HepG2 (cell line): ENCODE measurements around the gene OAS2. TPM values are rescaled to one million over a fixed set of nuclear protein-coding genes. Genes with fewer than 3 reads are reported as not detected.
A peak's percentile ranks its signal among the peaks of the same experiment; 100 is the strongest.

Experiments
- GZF1 ChIP-seq: sonication (generic); formaldehyde crosslinking; IDR thresholded peaks from 2 replicates; pipeline ENCODE4 v1.5.1; 2020; ENCODE audit warnings: mild to moderate bottlenecking, missing genetic modification reagents
- IRF2 ChIP-seq: IDR thresholded peaks from 2 replicates; pipeline ENCODE4 v1.6.1; 2018; ENCODE audit warnings: missing genetic modification reagents, missing compliant biosample characterization
- KDM4B ChIP-seq: sonication (generic); formaldehyde crosslinking; IDR thresholded peaks from 2 replicates; pipeline ENCODE4 v1.4.0; 2020; ENCODE audit warnings: missing genetic modification reagents
- MXD3 ChIP-seq: IDR thresholded peaks from 2 replicates; pipeline ENCODE4 v1.6.1; 2016; ENCODE audit warnings: mild to moderate bottlenecking, missing biosample characterization, missing genetic modification reagents
- NR2F6 ChIP-seq, 2 experiments: IDR thresholded peaks; 2 replicates each; pipeline ENCODE4 v1.6.1; 2016; ENCODE audit warnings: antibody characterized with exemption in 1 of 2, mild to moderate bottlenecking in 1 of 2
- RFXAP ChIP-seq: sonication (generic); formaldehyde crosslinking; IDR thresholded peaks from 2 replicates; pipeline ENCODE4 v1.4.0; 2020; ENCODE audit warnings: missing genetic modification reagents, borderline replicate concordance
- SNAI1 ChIP-seq: sonication (generic); formaldehyde crosslinking; IDR thresholded peaks from 2 replicates; pipeline ENCODE4 v1.5.0; 2020; ENCODE audit warnings: mild to moderate bottlenecking, missing genetic modification reagents, borderline replicate concordance
- ZBTB10 ChIP-seq: sonication (generic); formaldehyde crosslinking; IDR thresholded peaks from 2 replicates; pipeline ENCODE4 v1.4.0; 2020; ENCODE audit warnings: missing genetic modification reagents, borderline replicate concordance
- ZIK1 ChIP-seq: sonication (generic); formaldehyde crosslinking; IDR thresholded peaks from 2 replicates; pipeline ENCODE4 v1.5.0; 2020; ENCODE audit warnings: mild to moderate bottlenecking, low read depth, missing genetic modification reagents, borderline replicate concordance
- ZNF570 ChIP-seq: sonication (generic); formaldehyde crosslinking; IDR thresholded peaks from 2 replicates; pipeline ENCODE4 v1.4.0; 2020; ENCODE audit warnings: mild to moderate bottlenecking, missing genetic modification reagents, borderline replicate concordance
- ZSCAN12 ChIP-seq: sonication (generic); formaldehyde crosslinking; IDR thresholded peaks from 2 replicates; pipeline ENCODE4 v1.9.0; 2021; ENCODE audit warnings: mild to moderate bottlenecking, missing genetic modification reagents
- polyA plus RNA-seq, 8 experiments: library from polyadenylated mRNA; depleted of rRNA in 3 of 8; stranded (reverse) in 7 of 8; unstranded in 1 of 8; fragments of >200 nt; fragmentation: Illumina TruSeq in 4 of 8; extraction: Trizol in 4 of 8; gene quantifications; 2 replicates each; pipeline versions ENCODE4 v1.2.1 to v1.2.3, GENCODE V29; 2011 to 2016; ENCODE audit warnings: low read depth in 4 of 8, missing spikeins in 1 of 8, mixed read lengths in 1 of 8; ENCODE audit not compliant: insufficient read depth in 1 of 8
- total RNA-seq, 5 experiments: library from RNA; depleted of rRNA; stranded (reverse); fragments of >200 nt; fragmentation: Illumina TruSeq; extraction: Trizol; gene quantifications; 2 replicates each; pipeline ENCODE4 v1.2.3, GENCODE V29; 2016; ENCODE audit warnings: low read depth in 1 of 5
- TF ChIP-seq, protein P1 (sequence below): sonication (generic); formaldehyde crosslinking; IDR thresholded peaks from 2 replicates; pipeline ENCODE4 v1.9.0; 2021; ENCODE audit warnings: mild to moderate bottlenecking, missing genetic modification reagents
- TF ChIP-seq, protein P2 (sequence below): sonication (generic); formaldehyde crosslinking; IDR thresholded peaks from 2 replicates; pipeline ENCODE4 v1.4.0; 2020; ENCODE audit warnings: missing genetic modification reagents

The OAS2 gene
- total and polyA plus RNA-seq, 2 of the 13 experiments (the other 11 are each of a cell fraction or from before 2014, with no cell fraction given) = 0.05 to 0.24 TPM

DNA sequence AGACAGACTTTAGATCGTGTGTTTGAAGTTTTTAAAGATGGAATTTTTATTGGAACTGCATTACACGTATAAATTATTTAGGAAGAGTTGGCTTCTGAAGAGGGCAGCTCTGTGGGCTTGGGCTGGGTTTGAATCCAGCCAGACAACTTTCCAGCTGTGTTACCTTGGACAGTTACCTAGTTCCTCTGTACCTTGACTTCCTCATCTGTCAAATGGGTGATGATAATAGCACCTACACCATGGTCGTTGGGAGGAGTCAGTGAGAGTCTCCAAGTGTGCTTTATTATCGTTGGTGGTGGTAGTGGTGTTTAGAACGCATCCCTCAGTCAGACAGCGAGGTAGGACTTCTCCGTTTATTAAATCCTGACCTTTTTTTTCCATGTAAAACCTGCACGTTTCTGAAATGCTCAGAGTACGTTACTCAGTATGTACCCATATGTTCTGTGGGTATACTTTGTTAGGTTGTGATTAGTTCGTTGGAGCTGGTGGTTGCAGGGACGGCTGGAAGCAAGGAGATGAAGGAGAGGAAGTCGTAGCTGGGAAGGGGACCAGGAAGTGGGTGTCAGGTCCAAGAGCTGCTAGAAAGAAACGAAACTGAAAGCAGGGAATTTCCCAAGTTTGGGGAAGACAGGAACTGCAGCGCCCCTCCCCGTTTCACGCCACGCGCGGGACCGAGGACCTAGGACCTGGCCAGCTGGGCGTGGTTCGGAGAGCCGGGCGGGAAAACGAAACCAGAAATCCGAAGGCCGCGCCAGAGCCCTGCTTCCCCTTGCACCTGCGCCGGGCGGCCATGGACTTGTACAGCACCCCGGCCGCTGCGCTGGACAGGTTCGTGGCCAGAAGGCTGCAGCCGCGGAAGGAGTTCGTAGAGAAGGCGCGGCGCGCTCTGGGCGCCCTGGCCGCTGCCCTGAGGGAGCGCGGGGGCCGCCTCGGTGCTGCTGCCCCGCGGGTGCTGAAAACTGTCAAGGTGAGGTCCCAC lies 40.3 kb upstream of the OAS2 start, which contains the start of gene OAS3 (continued):
- TF ChIP-seq, protein P1, sequence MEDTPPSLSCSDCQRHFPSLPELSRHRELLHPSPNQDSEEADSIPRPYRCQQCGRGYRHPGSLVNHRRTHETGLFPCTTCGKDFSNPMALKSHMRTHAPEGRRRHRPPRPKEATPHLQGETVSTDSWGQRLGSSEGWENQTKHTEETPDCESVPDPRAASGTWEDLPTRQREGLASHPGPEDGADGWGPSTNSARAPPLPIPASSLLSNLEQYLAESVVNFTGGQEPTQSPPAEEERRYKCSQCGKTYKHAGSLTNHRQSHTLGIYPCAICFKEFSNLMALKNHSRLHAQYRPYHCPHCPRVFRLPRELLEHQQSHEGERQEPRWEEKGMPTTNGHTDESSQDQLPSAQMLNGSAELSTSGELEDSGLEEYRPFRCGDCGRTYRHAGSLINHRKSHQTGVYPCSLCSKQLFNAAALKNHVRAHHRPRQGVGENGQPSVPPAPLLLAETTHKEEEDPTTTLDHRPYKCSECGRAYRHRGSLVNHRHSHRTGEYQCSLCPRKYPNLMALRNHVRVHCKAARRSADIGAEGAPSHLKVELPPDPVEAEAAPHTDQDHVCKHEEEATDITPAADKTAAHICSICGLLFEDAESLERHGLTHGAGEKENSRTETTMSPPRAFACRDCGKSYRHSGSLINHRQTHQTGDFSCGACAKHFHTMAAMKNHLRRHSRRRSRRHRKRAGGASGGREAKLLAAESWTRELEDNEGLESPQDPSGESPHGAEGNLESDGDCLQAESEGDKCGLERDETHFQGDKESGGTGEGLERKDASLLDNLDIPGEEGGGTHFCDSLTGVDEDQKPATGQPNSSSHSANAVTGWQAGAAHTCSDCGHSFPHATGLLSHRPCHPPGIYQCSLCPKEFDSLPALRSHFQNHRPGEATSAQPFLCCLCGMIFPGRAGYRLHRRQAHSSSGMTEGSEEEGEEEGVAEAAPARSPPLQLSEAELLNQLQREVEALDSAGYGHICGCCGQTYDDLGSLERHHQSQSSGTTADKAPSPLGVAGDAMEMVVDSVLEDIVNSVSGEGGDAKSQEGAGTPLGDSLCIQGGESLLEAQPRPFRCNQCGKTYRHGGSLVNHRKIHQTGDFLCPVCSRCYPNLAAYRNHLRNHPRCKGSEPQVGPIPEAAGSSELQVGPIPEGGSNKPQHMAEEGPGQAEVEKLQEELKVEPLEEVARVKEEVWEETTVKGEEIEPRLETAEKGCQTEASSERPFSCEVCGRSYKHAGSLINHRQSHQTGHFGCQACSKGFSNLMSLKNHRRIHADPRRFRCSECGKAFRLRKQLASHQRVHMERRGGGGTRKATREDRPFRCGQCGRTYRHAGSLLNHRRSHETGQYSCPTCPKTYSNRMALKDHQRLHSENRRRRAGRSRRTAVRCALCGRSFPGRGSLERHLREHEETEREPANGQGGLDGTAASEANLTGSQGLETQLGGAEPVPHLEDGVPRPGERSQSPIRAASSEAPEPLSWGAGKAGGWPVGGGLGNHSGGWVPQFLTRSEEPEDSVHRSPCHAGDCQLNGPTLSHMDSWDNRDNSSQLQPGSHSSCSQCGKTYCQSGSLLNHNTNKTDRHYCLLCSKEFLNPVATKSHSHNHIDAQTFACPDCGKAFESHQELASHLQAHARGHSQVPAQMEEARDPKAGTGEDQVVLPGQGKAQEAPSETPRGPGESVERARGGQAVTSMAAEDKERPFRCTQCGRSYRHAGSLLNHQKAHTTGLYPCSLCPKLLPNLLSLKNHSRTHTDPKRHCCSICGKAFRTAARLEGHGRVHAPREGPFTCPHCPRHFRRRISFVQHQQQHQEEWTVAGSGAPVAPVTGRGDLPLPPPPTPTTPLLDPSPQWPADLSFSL (CRISPR knock-in tag) = 0 out of 2 replicates have a peak, but pooled peaks have one; percentile 9
- no peak for TF ChIP-seq NR2F6 (IDR thresholded peaks at IDR 0.05)
- TF ChIP-seq NR2F6 (CRISPR knock-in tag; IDR thresholded peaks at IDR 0.05) = peak; percentile 23; the same call in 1 of the 2 replicates
- TF ChIP-seq ZIK1 (CRISPR knock-in tag) = no peak
- peak; percentile 51; the same call in 1 of the 2 replicates for TF ChIP-seq MXD3 (CRISPR knock-in tag)
- TF ChIP-seq IRF2 (CRISPR knock-in tag) = peak; percentile 100
- no peak for TF ChIP-seq KDM4B (CRISPR knock-in tag)
- TF ChIP-seq GZF1 (CRISPR knock-in tag) = no peak
- no peak for TF ChIP-seq RFXAP (CRISPR knock-in tag)
- TF ChIP-seq, protein P2, sequence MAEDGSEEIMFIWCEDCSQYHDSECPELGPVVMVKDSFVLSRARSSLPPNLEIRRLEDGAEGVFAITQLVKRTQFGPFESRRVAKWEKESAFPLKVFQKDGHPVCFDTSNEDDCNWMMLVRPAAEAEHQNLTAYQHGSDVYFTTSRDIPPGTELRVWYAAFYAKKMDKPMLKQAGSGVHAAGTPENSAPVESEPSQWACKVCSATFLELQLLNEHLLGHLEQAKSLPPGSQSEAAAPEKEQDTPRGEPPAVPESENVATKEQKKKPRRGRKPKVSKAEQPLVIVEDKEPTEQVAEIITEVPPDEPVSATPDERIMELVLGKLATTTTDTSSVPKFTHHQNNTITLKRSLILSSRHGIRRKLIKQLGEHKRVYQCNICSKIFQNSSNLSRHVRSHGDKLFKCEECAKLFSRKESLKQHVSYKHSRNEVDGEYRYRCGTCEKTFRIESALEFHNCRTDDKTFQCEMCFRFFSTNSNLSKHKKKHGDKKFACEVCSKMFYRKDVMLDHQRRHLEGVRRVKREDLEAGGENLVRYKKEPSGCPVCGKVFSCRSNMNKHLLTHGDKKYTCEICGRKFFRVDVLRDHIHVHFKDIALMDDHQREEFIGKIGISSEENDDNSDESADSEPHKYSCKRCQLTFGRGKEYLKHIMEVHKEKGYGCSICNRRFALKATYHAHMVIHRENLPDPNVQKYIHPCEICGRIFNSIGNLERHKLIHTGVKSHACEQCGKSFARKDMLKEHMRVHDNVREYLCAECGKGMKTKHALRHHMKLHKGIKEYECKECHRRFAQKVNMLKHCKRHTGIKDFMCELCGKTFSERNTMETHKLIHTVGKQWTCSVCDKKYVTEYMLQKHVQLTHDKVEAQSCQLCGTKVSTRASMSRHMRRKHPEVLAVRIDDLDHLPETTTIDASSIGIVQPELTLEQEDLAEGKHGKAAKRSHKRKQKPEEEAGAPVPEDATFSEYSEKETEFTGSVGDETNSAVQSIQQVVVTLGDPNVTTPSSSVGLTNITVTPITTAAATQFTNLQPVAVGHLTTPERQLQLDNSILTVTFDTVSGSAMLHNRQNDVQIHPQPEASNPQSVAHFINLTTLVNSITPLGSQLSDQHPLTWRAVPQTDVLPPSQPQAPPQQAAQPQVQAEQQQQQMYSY (CRISPR knock-in tag) = 0 out of 2 replicates have a peak, but pooled peaks have one; percentile 35
- no peak for TF ChIP-seq ZNF570 (CRISPR knock-in tag)
- no peak for TF ChIP-seq ZSCAN12 (CRISPR knock-in tag)
- TF ChIP-seq SNAI1 = no peak
- no peak for TF ChIP-seq ZBTB10 (CRISPR knock-in tag)
